ENCODE measurements around the gene USP50. TPM values are rescaled to one million over a fixed set of nuclear protein-coding genes. Genes with fewer than 3 reads are reported as not detected.

Gene USP50
- total RNA-seq, 1 donor from 2014 or later = not detected

- H3K27me3 ChIP-seq (ENCODE audit: control insufficient read depth, insufficient read depth, low read length) = no peaks in the 10 kb centered on the region
- H3K4me3 ChIP-seq (ENCODE audit: low read depth, low read length) = no peak overlapping the region
- FAIRE-seq (no peak), DNase-seq (ENCODE audit: low read depth) (no peak)
- no peaks in the 10 kb centered on the region for H3K36me3 ChIP-seq (ENCODE audit: control insufficient read depth, insufficient read depth, low read length)
- no peak for TF ChIP-seq CTCF (IDR thresholded peaks at IDR 0.05; ENCODE audit: insufficient read depth, low read length, severe bottlenecking)
Observed at GRCh38 chr15:50549326-50549725, 2.9 kb upstream of the USP50 start.

GRCh38 chr15:50544368-50544767 is 2.1 kb downstream of the USP50 start:
- H3K36me3 ChIP-seq (ENCODE audit: control insufficient read depth, insufficient read depth, low read length) = no peaks in the 10 kb centered on the region
- FAIRE-seq (no peak), DNase-seq (ENCODE audit: low read depth) (no peak)
- no peak for TF ChIP-seq CTCF (IDR thresholded peaks at IDR 0.05; ENCODE audit: insufficient read depth, low read length, severe bottlenecking)
- no peaks in the 10 kb centered on the region for H3K27me3 ChIP-seq (ENCODE audit: control insufficient read depth, insufficient read depth, low read length)
- H3K4me3 ChIP-seq (ENCODE audit: low read depth, low read length) = no peak overlapping the region

GRCh38 chr15:50543556-50543955 is 2.9 kb downstream of the USP50 start:
- no peak for TF ChIP-seq CTCF (IDR thresholded peaks at IDR 0.05; ENCODE audit: insufficient read depth, low read length, severe bottlenecking)
- no peaks in the 10 kb centered on the region for H3K27me3 ChIP-seq (ENCODE audit: control insufficient read depth, insufficient read depth, low read length)
- FAIRE-seq (no peak), DNase-seq (ENCODE audit: low read depth) (no peak)
- no peak overlapping the region for H3K4me3 ChIP-seq (ENCODE audit: low read depth, low read length)
- no peaks in the 10 kb centered on the region for H3K36me3 ChIP-seq (ENCODE audit: control insufficient read depth, insufficient read depth, low read length)

- Histone ChIP-seq H3K4me3 (ENCODE audit: low read depth, low read length) (no peak overlapping the region), H3K27me3 (ENCODE audit: control insufficient read depth, insufficient read depth, low read length) (no peaks in the 10 kb centered on the region), H3K36me3 (ENCODE audit: control insufficient read depth, insufficient read depth, low read length) (no peaks in the 10 kb centered on the region)
- TF ChIP-seq CTCF (IDR thresholded peaks at IDR 0.05; ENCODE audit: insufficient read depth, low read length, severe bottlenecking) = no peak
- FAIRE-seq (no peak), DNase-seq (ENCODE audit: low read depth) (peak; percentile 50)
Observed at GRCh38 chr15:50542887-50543210, 3.6 kb downstream of the USP50 start.

- Histone ChIP-seq H3K36me3 (ENCODE audit: control insufficient read depth, insufficient read depth, low read length) (no peaks in the 10 kb centered on the region), H3K4me3 (ENCODE audit: low read depth, low read length) (no peak overlapping the region), H3K27me3 (ENCODE audit: control insufficient read depth, insufficient read depth, low read length) (no peaks in the 10 kb centered on the region)
- FAIRE-seq (no peak), DNase-seq (ENCODE audit: low read depth) (no peak)
- TF ChIP-seq CTCF (IDR thresholded peaks at IDR 0.05; ENCODE audit: insufficient read depth, low read length, severe bottlenecking) = no peak
Observed at GRCh38 chr15:50531766-50532165, 14.7 kb downstream of the USP50 start.

- FAIRE-seq (no peak), DNase-seq (ENCODE audit: low read depth) (no peak)
- H3K4me3 ChIP-seq (ENCODE audit: low read depth, low read length) = no peak overlapping the region
- TF ChIP-seq CTCF (IDR thresholded peaks at IDR 0.05; ENCODE audit: insufficient read depth, low read length, severe bottlenecking) = no peak
- H3K36me3 ChIP-seq (ENCODE audit: control insufficient read depth, insufficient read depth, low read length) = no peaks in the 10 kb centered on the region
- no peaks in the 10 kb centered on the region for H3K27me3 ChIP-seq (ENCODE audit: control insufficient read depth, insufficient read depth, low read length)
Observed at GRCh38 chr15:50531163-50531562, 15.3 kb downstream of the USP50 start.
